Kidney epithelial cell (primary cell): ENCODE data around the gene MAN1A1. TPM values are rescaled to one million over a fixed set of nuclear protein-coding genes. Genes with fewer than 3 reads are reported as not detected.

Experiments
- DNase-seq: peaks from one replicate; pipeline ENCODE4 v3.0.0-alpha.2; 2010; ENCODE audit warnings: low read depth
- H3K27me3 ChIP-seq: 2 replicates; pipeline ENCODE4 v1.6.0; 2011; ENCODE audit warnings: low read length; ENCODE audit not compliant: control insufficient read depth, insufficient read depth
- H3K36me3 ChIP-seq: 2 replicates; pipeline ENCODE4 v1.5.1; 2011; ENCODE audit warnings: low read length; ENCODE audit not compliant: control insufficient read depth, insufficient read depth
- H3K4me3 ChIP-seq: 2 replicates; pipeline ENCODE4 v1.5.1; 2011; ENCODE audit warnings: low read depth, mild to moderate bottlenecking, control low read depth, low read length
- total RNA-seq: library from RNA; depleted of rRNA; stranded (reverse); fragments of >200 nt; gene quantifications from 2 replicates; pipeline ENCODE4 v1.2.3, GENCODE V29; 2015
- TF ChIP-seq, protein P1 (sequence below): IDR thresholded peaks from 2 replicates; pipeline ENCODE4 v1.5.1; 2011; ENCODE audit warnings: mild to moderate bottlenecking, moderate library complexity, low read length, control low read depth, inconsistent platforms; ENCODE audit not compliant: insufficient read depth, poor library complexity, severe bottlenecking

Gene MAN1A1
- total RNA-seq, 1 donor from 2014 or later = 15.0 TPM

GRCh38 chr6:119173249-119174084 is 176.1 kb downstream of the MAN1A1 start:
- no peaks in the 10 kb centered on the region for H3K36me3 ChIP-seq
- no peaks in the 10 kb centered on the region for H3K27me3 ChIP-seq
- H3K4me3 ChIP-seq = no peak overlapping the region
- no peak for DNase-seq
- TF ChIP-seq, protein P1, sequence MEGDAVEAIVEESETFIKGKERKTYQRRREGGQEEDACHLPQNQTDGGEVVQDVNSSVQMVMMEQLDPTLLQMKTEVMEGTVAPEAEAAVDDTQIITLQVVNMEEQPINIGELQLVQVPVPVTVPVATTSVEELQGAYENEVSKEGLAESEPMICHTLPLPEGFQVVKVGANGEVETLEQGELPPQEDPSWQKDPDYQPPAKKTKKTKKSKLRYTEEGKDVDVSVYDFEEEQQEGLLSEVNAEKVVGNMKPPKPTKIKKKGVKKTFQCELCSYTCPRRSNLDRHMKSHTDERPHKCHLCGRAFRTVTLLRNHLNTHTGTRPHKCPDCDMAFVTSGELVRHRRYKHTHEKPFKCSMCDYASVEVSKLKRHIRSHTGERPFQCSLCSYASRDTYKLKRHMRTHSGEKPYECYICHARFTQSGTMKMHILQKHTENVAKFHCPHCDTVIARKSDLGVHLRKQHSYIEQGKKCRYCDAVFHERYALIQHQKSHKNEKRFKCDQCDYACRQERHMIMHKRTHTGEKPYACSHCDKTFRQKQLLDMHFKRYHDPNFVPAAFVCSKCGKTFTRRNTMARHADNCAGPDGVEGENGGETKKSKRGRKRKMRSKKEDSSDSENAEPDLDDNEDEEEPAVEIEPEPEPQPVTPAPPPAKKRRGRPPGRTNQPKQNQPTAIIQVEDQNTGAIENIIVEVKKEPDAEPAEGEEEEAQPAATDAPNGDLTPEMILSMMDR = no peak

DNA sequence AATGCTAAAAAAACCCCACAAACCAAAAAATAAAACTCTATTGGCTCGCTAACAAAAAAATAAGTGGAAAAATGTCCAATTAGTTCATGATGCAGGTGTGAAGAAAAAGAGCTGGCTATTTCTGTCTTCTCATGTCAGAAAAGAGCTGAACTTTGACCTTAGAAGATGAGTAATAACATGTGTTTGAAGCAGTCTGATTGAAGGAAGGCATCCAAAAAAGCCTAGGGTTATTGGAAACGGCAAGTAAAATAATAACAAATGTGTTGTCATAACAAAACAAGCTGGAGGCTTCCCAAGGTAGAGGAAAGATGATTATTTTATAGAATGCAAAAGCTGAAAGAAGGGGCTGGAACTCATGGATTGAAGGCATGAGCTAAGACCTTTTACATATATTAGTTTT is 176.7 kb downstream of the MAN1A1 start:
- Histone ChIP-seq H3K36me3 (no peaks in the 10 kb centered on the region), H3K27me3 (no peaks in the 10 kb centered on the region), H3K4me3 (no peak overlapping the region)
- TF ChIP-seq, protein P1 = no peak
- no peak for DNase-seq

DNA sequence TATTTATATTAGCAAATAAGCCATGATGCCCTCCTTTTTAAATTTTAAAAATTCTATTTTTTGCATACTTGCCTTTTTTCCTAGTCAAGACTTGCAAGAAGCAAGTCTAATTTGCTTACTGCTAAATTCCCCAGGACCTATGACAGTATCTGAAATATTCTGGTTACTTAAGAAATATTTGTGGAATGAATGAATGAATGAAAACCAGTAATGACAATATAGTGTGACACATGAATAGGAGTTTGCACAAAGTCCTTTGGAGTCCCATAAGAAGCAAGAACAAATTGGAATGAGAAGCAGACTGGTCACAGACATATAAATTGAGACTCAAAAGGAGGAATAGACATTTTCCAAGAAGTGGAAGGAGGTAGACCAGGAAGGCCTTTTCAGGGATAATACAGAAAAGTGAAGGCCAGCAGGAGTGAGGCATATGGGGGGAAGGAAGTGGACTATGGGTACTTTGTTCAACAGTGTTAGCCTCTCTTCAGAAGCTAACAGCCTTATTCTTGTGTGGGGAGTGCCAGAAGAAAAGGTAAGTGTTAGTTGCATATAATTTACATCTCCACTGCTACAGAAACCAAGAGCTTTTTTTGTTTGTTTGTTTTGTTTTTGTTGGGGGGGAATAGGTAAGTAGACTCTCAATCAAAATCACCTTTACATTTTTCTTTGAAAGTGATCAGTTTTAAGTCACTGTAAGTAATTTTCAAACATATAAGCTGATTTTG is 177.5 kb downstream of the MAN1A1 start:
- Histone ChIP-seq H3K27me3 (no peaks in the 10 kb centered on the region), H3K4me3 (no peak overlapping the region), H3K36me3 (no peaks in the 10 kb centered on the region)
- TF ChIP-seq, protein P1 = no peak
- no peak for DNase-seq

DNA sequence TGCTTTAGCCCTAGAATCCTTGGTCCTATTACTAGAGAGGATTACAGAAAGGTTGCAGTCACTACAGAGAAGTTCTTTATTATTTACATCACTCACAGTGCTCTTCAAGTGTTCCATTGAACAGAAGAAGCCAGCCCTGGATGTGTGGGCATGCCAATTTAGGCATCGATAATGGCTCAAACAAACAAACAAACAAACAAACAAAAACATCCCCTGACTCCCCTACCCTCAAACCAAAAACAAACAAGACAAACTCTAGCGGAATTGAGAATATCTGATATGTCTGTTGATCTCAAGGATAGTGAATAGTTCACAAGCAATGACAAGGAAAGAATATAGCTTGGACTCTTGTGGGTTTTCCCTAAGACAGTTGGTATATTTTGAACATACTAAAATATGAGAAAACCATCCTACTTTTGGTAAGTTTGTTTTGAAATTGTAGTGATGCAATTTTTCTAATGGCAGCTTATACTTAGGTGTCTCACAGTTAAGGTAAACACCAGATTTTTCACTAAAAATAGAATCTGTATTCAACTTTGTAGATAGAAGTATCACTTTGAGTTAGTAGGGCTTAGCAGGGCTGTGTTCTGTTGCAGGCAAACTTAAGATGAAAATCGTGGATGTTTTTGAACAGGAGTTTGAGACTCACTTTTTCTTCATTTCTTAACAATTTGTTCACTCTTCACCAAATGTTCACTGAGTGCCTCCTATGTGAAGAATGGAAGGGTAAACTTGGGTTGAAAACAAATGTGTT is 178.3 kb downstream of the MAN1A1 start:
- H3K27me3 ChIP-seq = no peaks in the 10 kb centered on the region
- no peak overlapping the region for H3K4me3 ChIP-seq
- H3K36me3 ChIP-seq = no peaks in the 10 kb centered on the region
- TF ChIP-seq, protein P1 = no peak
- no peak for DNase-seq

DNA sequence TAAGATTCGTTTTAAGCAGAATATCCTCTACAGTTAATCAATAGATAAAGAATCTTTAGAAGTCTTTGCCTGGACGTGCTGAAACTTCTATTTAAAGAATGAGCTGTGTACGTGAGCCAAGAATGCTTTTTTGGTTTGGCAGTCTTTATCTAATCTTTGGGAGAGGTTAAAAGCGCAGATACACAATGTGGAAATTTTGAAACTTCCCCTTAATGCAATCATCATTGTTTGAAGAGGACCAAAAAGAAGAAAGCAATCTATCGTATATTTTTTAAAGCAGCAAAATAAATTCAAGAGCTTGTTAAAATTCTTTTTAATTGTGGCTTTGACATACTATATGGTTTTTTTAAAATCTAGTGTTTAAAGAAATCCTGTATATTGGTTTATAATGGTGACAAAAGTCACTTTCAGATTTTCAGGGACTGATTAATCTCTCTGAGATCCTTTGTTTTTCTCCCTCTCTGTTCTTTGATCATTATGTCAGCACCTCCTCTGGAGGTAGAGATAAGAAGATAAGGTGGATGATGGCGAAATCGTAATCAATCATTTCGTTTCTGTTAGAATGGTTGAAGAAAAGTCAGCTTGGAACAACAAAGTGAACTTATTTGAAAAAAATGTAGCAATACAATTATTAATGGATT is 179.0 kb downstream of the MAN1A1 start:
- DNase-seq = no peak
- Histone ChIP-seq H3K4me3 (no peak overlapping the region), H3K27me3 (no peaks in the 10 kb centered on the region), H3K36me3 (no peaks in the 10 kb centered on the region)
- TF ChIP-seq, protein P1 = no peak
